ENCODE data around the gene SAP30L.

DNA sequence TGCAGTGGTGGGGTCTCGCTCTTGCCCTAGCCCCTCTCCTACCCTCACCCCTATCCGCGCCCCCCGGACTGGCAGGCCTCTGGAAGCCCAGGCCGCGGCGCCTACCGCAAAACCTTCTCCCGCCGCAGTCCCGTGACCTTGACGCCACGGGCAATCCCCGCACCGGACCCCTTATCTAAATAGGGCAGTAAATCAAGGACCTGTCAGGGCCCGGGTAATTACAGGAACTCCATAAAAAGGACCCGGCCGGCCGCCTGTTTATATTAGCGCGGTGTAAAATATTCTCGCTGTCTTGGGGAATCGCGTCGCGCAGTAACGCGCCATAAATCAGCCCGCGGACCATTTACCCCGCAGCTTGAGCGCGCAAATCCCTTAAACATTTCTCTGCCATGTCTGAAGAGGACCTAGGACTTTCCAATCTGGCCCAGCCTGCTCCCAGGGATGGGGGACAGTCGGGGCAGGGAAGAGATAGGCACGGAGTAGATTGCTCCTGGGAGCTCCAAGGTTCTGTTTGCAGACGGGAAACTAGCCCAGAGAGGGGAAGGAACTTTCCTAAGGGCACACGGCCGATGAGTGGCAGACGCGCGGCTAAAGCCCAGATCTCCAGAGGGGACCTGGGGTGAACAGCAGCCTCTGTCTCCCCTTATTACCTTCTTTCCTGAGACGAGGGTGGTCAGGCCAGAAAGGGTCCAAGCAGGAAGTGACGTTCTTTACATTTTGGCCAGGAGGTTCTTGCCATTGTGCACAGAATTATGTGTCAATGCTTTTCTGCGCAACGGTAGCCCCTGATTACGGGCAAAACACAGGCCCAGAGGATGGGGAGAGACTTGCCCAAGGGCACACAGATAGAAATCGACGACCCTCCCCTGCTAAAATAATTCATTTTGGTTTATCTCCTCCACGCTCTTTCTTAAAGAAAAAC lies 37.0 kb downstream of the SAP30L start:
- TF ChIP-seq, protein P1, sequence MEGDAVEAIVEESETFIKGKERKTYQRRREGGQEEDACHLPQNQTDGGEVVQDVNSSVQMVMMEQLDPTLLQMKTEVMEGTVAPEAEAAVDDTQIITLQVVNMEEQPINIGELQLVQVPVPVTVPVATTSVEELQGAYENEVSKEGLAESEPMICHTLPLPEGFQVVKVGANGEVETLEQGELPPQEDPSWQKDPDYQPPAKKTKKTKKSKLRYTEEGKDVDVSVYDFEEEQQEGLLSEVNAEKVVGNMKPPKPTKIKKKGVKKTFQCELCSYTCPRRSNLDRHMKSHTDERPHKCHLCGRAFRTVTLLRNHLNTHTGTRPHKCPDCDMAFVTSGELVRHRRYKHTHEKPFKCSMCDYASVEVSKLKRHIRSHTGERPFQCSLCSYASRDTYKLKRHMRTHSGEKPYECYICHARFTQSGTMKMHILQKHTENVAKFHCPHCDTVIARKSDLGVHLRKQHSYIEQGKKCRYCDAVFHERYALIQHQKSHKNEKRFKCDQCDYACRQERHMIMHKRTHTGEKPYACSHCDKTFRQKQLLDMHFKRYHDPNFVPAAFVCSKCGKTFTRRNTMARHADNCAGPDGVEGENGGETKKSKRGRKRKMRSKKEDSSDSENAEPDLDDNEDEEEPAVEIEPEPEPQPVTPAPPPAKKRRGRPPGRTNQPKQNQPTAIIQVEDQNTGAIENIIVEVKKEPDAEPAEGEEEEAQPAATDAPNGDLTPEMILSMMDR (conservative IDR thresholded peaks at IDR 0.05 in 1 of 2, IDR thresholded peaks at IDR 0.05 in 1 of 2; ENCODE audit: low read depth in 1 of 2, low read length in 2 of 2) = no peak
- no peak for TF ChIP-seq EZH2 (IDR thresholded peaks at IDR 0.05; ENCODE audit: low read length, missing control alignments)
